K562 treated with DMSO at 1 percent for 24 hours (cell line): ENCODE measurements around the gene WDR87. TPM values are rescaled to one million over a fixed set of nuclear protein-coding genes. Genes with fewer than 3 reads are reported as not detected.

Experiments
- total RNA-seq: library from RNA; unstranded; fragments of 300-600 nt; gene quantifications from 2 replicates; pipeline ENCODE4 v1.2.3, GENCODE V29; 2022; ENCODE audit warnings: low read depth; ENCODE audit not compliant: insufficient read depth

WDR87 gene
- 0.02 TPM in 1 of 2 replicates, not detected in the other for total RNA-seq

DNA sequence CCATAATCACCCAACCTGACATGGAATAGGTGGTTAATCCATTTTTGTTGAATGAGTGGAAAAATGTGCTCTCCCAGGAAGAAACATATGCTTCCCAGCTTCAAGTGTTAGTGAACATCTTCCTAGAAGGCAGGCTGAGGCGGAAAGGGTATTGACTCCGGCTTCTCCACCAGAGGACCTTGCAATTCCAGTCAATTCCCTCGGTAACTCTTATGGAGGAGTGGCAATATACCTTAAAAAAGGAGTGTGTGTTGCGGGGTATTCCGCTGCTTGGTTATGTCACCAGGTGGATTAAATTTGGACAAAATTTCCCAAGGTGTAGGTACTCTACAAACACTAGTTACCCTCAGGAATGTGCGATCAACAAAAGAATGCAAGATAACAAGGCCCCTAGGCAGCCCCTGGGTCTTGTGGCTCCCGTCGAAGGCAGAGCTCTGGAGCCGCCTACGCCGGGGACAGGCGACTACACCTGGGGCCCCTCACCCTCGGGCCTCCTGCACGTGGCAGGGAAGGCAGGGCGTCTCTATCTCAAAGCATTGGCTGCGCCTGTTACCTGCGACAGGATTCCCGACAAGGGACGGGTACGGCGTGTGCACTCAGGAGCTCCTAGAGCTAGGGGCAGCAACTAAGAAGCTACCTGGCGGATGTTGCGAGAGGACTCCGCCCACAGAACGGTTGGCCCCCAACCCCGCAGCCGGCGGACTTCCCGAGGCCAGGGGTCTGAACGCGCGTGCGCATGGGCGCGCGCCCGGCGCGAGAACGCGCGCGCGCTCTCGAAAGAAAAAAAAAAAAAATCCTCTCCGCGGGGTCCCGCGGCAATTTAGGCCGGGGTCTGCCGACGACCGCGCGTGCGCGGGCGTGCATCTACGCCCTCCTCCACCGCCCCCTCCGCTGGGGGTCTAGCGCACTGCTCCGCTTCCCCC is at the start of gene WDR87:
TSS of gene WDR87 (minus strand) at position 649 of the 923 bp plus-strand sequence. CDS start 8,355 bp downstream, outside the sequence.

DNA sequence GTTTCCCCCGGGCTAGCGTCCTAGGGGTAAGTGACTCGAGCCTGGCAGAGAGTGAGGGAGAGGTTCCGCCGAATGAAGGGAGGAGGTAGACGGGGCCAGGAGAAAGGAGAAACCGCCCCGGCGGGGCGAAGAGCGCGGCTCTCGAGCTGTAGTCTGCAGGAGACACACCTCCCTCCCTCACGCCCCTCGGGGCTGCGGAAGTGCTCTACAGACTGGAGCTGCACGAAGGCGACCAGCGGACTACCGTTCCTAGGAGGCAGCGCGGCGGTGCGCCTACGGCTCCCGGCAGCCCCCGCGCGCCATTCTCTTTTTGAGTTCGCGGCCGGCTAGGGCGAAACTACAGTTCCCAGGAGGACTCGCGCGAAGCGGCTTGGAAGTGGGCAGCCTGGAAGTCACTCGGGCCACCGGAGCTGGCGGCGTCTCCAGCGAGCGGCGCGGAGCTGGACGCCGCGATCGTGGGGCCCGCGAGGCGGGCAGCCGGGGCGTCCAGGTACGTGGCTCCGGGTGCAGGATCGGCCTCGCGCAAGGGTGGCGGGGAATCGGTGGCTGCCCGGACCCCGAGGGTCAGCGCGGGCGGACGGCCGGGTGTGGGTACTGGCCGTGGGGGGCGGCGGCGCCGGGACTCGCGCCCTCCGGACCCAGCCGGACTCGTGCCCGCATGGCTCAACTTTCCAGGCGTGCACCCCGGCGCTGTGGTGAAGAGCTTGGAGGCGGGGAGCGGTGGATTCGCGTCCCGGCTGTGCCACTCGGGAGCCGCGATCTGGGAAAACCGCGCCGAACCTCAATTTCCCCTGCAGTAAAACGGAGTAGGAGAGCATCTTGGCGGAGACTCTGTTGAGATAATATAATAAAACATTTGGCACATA is 708 bp upstream of the WDR87 start, which contains the start of gene SIPA1L3:
TSS of gene SIPA1L3 (plus strand) at position 340 of the 866 bp plus-strand sequence. CDS start 174,358 bp downstream, outside the sequence.

Other genes with a start within 250 kb of the WDR87 start
- 2.4 and 5.2 TPM in 2 replicates for gene ZNF607, start 186.8 kb downstream of the WDR87 start, total RNA-seq
- 0.37 TPM in 1 of 2 replicates, not detected in the other for gene ZNF573, start 127.0 kb downstream of the WDR87 start, total RNA-seq
- gene SIPA1L3, start 614 bp upstream of the WDR87 start, total RNA-seq: 7.2 and 13.0 TPM in 2 replicates